ENCODE measurements around the gene ZFP36L1.

Gene ZFP36L1

GRCh38 chr14:68785534-68786490, 7.1 kb downstream of the ZFP36L1 start:
- ATAC-seq: no peak
- TF ChIP-seq ISL1 (CRISPR knock-in tag; IDR thresholded peaks at IDR 0.05) (no peak), ARNTL (CRISPR knock-in tag; IDR thresholded peaks at IDR 0.05; ENCODE audit: borderline replicate concordance, low read depth) (no peak), TSHZ2 (CRISPR knock-in tag; IDR thresholded peaks at IDR 0.05) (no peak), OSR1 (CRISPR knock-in tag; IDR thresholded peaks at IDR 0.05) (no peak)

DNA sequence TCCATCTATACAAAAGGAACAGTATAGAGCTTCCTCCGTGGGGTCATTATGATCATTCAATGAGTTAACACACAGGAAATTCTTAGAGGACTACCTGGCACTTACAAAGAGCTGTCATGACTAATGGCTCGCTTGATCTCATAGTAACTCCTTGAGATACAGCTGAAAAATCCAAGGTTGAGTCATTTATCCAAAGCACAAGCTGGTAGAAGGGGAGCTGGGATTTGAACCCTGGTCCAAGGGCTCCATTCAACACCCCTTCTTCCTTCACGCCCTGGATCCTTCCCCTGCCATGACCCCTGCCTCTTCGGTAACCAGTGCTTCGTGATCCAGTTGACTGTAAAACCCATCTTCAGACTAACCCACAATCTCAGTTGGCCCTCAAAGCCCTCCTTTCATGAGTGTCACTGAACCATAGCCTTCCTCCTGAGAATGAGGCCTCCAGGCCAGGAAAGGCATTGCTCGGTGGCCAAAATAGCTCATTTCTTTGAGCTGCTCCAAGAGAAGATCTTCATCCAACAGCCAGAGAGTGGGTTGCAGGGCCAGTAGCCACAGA, 7.8 kb downstream of the ZFP36L1 start:
- peak; percentile 2; the same call in 1 of the 3 replicates for ATAC-seq

DNA sequence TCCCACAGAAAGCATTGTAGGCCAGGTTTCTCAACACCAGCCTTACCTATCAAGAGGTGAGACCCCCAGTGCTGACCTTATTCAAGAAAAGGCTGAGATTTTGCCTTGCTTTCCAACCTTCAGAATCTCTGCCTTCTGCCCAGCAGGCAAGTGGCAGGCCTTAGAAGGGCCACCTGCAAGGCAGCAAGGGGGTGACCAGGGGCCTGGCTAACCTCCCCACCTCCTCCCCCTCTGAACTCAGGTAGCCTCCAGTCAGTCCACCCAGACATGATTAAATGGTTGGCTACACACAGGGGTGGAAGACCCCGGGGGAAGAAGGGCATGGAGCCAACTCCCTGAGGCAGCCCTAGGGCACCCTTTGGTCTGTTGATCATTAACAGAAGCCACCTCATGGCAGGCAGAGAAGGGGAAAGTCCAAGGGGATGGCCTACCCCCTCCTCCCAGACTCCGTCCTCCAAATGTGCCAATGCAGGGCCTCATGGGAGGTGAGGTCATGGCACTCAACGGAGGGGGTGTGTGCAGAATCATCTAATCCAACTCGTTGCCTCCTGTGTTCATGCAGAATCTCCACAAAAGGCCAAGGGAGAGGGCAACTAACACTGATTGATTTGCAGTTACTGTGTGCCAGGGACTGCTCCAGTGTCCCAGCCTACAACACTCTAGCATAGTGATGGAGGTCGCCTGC, 8.5 kb downstream of the ZFP36L1 start:
- no peak for ATAC-seq
- TF ChIP-seq, protein P1, sequence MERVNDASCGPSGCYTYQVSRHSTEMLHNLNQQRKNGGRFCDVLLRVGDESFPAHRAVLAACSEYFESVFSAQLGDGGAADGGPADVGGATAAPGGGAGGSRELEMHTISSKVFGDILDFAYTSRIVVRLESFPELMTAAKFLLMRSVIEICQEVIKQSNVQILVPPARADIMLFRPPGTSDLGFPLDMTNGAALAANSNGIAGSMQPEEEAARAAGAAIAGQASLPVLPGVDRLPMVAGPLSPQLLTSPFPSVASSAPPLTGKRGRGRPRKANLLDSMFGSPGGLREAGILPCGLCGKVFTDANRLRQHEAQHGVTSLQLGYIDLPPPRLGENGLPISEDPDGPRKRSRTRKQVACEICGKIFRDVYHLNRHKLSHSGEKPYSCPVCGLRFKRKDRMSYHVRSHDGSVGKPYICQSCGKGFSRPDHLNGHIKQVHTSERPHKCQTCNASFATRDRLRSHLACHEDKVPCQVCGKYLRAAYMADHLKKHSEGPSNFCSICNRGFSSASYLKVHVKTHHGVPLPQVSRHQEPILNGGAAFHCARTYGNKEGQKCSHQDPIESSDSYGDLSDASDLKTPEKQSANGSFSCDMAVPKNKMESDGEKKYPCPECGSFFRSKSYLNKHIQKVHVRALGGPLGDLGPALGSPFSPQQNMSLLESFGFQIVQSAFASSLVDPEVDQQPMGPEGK (CRISPR knock-in tag; IDR thresholded peaks at IDR 0.05; ENCODE audit: borderline replicate concordance): no peak

More for the DNA sequence above, 7.8 kb downstream of the ZFP36L1 start:
- TF ChIP-seq ZNF70 (CRISPR knock-in tag; IDR thresholded peaks at IDR 0.05) (no peak), TOX (CRISPR knock-in tag; IDR thresholded peaks at IDR 0.05; ENCODE audit: borderline replicate concordance) (no peak), ISL1 (CRISPR knock-in tag; IDR thresholded peaks at IDR 0.05) (no peak), PPARA (CRISPR knock-in tag; IDR thresholded peaks at IDR 0.05; ENCODE audit: borderline replicate concordance) (no peak), ZFP30 (CRISPR knock-in tag; IDR thresholded peaks at IDR 0.05) (no peak), ZNF565 (CRISPR knock-in tag; conservative IDR thresholded peaks at IDR 0.05; ENCODE audit: low read depth) (no peak), ESRRG (CRISPR knock-in tag; IDR thresholded peaks at IDR 0.05) (no peak)

DNA sequence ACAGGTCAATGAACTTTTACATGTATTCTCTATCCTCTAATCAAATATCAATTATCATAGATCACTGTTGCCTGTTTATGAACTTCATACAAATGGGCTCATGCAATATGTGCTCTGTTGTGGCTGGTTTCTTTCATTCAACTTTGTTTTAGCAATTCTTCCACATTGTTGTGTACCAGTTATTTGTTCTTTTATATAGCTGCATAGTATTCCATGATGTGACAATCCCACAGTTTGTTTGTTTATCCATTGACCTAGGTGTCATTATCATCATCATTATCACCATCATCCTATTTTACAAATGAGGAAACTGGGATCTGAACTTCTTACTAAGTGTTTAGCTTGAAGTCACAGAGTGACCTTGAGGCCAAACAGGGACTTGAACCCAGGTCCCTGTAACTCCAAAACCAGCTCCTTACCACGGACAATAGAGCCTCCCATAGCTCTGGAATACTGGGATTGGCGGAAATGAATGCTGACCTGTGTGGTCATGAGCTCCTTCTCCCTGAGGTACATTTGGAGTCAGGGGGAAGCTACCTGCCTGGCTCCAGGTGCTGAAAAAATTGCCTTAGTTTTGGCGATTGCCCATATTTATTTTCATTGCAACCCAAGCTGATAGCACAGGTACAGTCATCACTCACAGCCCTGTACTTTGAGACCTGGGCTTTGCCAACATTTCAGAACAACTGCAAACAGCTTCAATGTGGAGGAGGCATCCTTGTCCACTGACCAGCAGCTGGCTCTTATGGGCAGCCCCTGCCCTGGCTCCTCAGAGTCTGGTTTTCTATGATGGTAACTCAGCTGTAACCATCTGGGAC, 9.2 kb downstream of the ZFP36L1 start:
- no peak for ATAC-seq

More for the DNA sequence above, 9.2 kb downstream of the ZFP36L1 start:
- TF ChIP-seq ARNTL (CRISPR knock-in tag; IDR thresholded peaks at IDR 0.05; ENCODE audit: borderline replicate concordance, low read depth): no peak
- no peak for TF ChIP-seq ZNF70 (CRISPR knock-in tag; IDR thresholded peaks at IDR 0.05)
- no peak for TF ChIP-seq POU6F1 (CRISPR knock-in tag; IDR thresholded peaks at IDR 0.05; ENCODE audit: borderline replicate concordance, low read depth)
- TF ChIP-seq TOX (CRISPR knock-in tag; IDR thresholded peaks at IDR 0.05; ENCODE audit: borderline replicate concordance): no peak
- TF ChIP-seq TSHZ2 (CRISPR knock-in tag; IDR thresholded peaks at IDR 0.05): no peak
- no peak for TF ChIP-seq ISL1 (CRISPR knock-in tag; IDR thresholded peaks at IDR 0.05)
- no peak for TF ChIP-seq RARB (CRISPR knock-in tag; IDR thresholded peaks at IDR 0.05)
- no peak for TF ChIP-seq ZFP3 (CRISPR knock-in tag; IDR thresholded peaks at IDR 0.05)
- TF ChIP-seq GLIS3 (CRISPR knock-in tag; IDR thresholded peaks at IDR 0.05): no peak
- TF ChIP-seq ZFP30 (CRISPR knock-in tag; IDR thresholded peaks at IDR 0.05): no peak
- TF ChIP-seq, protein P1 (CRISPR knock-in tag; IDR thresholded peaks at IDR 0.05; ENCODE audit: borderline replicate concordance): no peak
- no peak for TF ChIP-seq PPARA (CRISPR knock-in tag; IDR thresholded peaks at IDR 0.05; ENCODE audit: borderline replicate concordance)

Measured in SK-N-SH treated with all-trans-retinoic acid at 6 μM for 48 hours (cell line).